MM.1S (cell line): ENCODE data around the gene UBE2Q2.

ENCODE experiments used
- CTCF ChIP-seq: fragments of 300-600 bp; sonication (generic); IDR thresholded peaks from 2 replicates; pipeline ENCODE4 v1.5.1; 2016; ENCODE audit warnings: antibody characterized with exemption, low read length, mixed read lengths
- EZH2 ChIP-seq: fragments of 300-600 bp; sonication (generic); optimal IDR thresholded peaks from 2 replicates; pipeline ENCODE3; 2017; ENCODE audit warnings: low read depth, mild to moderate bottlenecking, antibody characterized with exemption, low read length, mixed read lengths

- TF ChIP-seq CTCF (no peak), EZH2 (no peak)
Measured at GRCh38 chr15:75930866-75931265, 87.6 kb downstream of the UBE2Q2 start.
